HT1080 (cell line): ENCODE data around the gene PPM1H. TPM values are rescaled to one million over a fixed set of nuclear protein-coding genes. Genes with fewer than 3 reads are reported as not detected.
A peak's percentile ranks its signal among the peaks of the same experiment; 100 is the strongest.
"Not testable (repeated sequence)": the region's sequence is repeated elsewhere in the genome, so short reads cannot be mapped to it uniquely, and the experiment has no call there.

Experiments used
- DNase-seq: peaks from one replicate; pipeline ENCODE4 v3.0.0-alpha.2; 2015; ENCODE audit warnings: low read depth
- total RNA-seq: library from RNA; depleted of rRNA; stranded (reverse); fragments of >200 nt; shearing (Covaris generic); gene quantifications from 2 replicates; pipeline ENCODE4 v1.2.3, GENCODE V29; 2014

Gene PPM1H
- total RNA-seq, 1 experiment from 2014 or later, result 3.0 TPM

DNA sequence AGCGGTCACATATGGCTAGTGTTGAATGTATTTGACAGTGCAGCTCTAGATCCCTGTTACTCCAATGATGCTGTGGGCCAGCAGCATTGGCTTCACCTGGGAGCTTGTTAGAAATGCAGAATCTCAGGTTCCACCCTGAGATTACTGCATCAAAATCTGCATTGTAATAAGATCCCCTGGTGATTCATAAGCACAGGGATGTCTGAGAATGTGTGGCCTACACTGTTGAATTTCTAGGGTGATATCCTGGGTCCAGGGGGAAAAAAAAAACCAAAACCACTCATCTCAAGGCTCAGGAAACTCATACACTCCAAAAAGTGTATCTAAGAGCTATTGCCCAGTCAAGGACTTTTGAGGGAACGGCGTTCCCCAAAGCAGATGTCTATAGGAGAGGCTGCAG lies 196.8 kb downstream of the PPM1H start:
- peak; percentile 77 for DNase-seq

DNA sequence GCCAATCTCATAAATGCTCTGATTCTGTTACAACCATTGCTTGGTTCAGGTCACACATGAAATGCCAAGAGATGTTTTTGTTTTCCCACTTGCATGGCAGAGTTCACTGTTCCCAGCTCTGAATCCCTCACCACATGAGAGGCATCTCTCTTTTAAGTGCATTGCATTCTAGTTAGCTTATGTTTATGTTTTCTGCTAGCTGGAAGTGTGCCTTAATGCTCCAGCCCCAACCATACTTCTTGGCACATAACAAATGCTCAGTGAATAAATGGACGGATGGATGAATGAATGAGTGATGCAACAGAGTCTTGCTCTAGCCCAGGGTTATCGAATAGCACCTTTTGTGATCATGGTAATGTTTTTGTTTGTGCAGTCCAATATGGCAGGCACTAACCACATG lies 197.3 kb downstream of the PPM1H start:
- DNase-seq, result no peak

DNA sequence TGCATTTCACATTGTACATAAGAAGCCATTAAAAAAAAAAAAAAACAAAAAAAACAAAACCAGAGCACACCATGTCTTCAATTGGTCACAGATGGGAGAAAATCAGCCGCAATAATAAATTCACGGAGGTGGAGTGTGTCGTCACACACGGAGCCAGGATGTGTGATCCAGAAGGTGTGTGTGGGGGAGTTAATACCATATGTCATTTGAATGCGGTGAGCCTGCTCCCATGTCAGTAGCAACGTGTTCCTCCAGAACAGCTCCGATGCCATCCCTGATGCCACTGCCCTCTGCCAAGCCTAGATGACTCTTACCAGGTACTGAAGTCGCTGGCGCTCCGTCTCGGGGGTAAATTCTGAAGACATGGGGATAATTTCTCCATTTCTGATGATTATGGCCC lies 197.8 kb downstream of the PPM1H start:
- DNase-seq, result no peak

DNA sequence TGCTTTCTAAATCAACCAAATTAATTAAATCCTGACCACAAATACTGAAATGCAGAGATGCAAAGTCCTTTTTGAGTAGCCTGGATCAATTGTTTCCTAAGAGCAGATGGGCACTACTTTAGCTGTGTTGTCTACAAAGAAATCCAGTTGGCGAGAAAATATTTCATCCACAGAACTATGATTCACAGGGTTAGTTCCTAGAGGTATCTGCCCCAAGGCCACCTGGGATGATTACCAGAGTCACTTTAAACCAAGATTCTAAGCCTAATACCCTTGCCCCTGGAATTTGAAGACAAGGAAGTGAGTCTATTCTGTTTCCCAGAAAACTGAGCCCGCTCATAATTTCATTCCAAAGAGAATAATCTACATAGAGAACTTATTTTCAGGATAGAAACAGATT lies 198.4 kb downstream of the PPM1H start:
- DNase-seq, result peak; percentile 51

DNA sequence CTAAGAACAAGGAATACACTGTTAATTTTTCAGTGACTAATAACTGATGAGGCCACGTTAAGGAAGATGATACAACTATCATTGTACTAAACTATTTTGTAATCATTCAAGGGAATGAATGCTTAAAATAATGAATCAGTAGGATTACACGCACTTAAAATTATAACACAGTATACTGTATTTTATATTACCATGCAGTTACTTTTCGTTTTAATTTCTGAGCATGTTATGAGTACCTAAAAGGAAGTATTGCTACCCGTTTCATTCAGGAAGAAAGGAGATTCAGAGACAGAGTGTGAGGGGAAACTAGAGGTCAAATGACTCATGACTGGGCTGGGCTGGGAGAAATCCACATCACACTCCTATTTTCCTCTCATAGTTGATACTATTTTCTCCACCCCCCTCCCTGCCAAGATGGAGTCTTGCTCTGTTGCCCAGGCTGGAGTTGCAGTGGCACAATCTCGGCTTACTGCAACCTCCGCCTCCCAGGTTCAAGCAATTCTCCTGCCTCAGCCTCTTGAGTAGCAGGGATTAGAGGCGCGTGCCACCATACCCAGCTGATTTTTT lies 202.0 kb downstream of the PPM1H start:
- peak; percentile 94 for DNase-seq

DNA sequence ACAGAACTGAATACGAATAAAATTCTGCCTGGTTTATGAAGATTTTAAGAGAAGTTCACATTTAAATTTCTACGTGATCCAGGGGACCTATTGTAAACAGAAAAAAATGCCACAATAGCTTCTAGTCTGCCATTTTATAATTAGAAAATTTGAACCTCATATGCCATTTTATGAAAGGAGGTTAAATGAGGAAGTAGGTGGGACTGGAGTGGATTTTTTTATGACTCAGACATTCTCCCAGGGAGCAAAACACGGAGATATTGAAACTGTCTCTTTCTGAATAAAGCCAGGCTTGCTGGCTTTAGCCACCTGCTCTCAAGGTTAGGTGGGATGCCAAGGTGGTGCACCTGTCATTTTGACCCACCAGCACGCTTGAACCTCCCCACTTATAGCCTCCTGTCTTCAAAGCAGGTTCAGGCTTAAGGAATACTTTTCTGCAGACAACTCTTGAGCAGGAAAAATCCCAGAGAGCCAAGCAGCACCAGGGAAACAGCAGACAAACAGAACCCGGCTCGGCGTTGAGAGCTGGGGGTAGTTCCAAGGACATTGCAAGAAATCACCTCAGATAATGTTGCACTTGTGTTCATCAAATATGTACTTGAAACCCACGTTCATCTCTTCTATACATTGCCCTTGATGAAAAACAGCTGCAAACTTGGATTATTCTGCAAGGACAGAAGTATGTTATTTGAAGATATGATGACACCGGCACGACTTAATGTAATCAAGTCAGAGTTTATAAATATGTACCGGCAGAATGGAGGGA lies 203.7 kb downstream of the PPM1H start:
- DNase-seq, result peak; percentile 80

DNA sequence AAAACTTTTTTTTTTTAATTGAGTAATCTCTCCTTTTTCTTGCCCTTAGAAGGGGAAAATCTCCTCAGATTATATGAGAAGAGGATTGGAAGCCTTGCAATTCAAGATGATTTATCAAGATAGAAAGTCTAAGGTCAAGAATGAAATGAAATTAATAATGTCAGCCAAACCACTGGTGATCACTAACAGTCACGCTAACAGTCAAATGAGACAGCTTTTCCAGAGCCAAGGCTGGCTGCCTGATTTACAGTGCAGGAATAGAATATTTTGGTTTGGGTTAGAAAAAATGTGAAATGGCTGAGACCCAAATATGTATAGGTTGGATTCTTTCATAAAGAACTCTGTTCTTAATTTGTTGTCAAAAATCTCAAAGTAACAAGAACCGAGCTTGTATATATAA lies 204.3 kb downstream of the PPM1H start:
- DNase-seq, result no peak

DNA sequence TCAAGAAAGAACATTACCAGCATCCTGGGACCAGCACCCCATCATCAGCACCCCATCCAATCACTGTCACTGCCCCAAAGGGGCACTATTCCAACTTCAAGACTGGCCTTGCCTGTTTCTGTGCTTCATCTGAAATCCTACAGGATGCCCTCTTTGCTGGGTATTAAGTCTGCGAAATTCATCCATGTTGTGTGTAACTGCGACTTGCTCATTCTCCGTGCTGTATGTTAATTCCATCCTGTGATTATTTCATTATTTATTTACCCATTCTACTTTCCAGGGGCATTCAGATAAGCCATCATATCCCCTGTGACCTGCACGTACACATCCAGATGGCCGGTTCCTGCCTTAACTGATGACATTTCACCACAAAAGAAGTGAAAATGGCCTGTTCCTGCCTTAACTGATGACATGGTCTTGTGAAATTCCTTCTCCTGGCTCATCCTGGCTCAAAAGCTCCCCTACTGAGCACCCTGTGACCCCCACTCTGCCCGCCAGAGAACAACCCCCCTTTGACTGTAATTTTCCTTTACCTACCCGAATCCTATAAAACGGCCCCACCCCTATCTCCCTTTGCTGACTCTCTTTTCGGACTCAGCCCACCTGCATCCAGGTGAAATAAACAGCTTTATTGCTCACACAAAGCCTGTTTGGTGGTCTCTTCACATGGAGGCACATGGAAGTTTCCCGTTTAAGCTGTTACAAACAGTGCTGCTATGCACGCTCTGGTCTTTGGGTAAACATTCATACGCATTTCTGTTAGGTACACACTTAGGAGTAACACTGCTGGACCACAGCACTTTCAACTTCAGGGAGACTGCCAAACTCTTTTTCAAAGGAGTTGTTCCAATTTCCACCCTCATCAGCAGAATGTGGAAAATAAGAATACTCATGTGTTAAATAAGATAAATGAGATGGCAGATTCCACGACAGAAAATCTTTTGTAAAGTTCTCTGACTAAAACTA lies 205.1 kb downstream of the PPM1H start:
- not testable (repeated sequence) for DNase-seq

DNA sequence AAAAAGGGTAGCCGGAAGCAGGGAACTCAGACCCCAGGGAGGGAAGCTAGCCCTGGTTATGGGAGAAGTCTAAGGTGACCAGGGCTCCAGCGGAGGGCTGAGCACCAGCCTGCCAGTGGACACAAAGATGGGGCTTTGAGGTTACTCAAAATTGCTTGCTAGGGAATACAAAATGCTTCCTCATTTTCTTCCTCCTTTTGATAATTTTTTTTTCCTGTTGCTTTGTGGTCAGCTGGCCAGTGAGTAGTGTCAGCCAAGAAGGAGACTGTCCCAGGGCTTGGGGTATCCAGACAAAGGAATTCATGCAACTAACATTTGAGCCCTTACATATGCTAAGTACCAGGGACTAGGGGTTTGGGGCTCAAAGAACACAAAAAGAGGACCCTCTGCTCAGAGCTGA lies 206.2 kb downstream of the PPM1H start:
- no peak for DNase-seq

DNA sequence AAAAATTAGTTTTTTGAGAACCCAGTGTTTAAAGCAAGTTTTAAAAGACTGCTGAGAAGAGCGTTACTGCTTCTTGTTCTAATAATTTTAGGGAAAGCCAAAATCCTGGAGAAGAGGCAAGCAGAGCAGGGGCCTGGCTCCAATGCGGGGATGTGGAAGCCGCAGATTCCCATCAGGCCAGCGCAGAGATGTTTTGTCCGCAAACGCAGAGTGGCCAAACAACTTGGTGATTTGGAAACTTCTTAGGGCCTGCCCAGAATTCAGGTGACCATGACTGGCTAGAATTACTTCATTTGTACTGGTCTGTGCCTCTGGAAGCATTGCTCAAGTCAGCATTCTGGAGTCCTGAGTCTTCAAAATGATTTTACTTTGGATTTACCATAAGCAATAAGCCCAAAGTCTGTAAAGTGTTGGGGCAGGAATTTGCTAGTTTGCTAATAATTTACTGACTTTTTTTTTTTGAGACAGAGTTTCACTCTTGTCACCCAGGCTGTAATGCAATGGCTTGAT lies 208.4 kb downstream of the PPM1H start:
- DNase-seq, result no peak

DNA sequence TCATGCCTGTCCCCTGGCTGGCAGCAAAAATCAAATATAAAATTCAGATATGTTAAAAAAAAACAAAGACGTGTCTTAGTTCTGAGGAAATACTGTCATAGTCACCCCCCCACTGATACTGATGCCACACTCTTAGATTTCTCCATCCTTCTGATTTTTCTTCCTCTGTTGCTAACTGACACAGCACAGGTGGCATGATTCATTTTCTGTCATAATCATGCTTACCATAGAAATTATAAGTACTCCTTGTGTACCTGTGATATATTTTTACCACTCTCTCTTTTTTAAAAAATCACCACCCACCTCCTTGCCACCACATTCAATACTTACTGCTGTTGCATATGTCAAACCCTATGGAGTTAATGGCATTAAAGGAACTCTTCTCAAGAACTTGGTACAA lies 209.2 kb downstream of the PPM1H start:
- DNase-seq, result no peak

DNA sequence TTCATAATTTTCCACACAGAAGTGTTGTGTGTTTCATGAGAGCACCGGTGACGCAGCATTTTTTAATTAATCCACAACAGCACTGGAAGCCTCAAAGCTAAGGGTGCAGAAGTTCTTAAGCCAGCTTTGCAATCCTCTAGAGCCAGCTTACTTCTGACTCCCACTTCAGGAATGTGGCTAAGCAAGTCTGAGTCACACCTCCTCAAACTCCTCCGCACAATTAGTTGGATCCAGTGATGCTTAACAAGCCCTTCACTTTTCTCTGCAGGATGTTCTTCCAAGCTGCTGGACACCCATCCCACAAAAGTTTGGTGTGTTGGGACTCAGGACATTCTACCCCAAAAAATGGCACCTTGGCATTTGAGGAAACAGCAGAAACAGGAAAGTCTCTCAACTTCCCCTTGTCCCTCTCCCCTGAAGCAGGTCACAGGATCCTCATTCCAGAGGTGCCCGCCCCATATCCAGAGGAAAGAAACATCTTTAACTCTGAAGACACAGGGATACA lies 210.0 kb downstream of the PPM1H start:
- DNase-seq, result peak; percentile 99

DNA sequence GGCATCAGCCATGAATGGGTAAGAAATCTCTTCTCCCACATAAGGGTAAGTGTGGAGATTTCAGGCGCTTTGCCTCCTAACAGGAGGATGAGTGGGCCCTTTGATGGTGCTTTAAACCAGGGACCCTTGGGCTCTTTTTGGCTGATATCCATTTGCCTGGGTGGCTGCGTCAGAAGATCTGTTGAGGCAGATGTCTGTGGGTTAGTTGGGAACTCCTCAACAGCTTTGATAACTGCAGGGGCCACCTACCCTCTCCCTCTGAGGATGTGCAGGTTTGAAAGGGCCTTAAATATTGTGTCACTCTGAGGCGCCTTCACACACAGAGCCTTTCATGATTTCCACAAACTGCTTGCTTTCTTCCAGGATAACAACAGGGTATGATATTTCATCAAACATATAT lies 210.7 kb downstream of the PPM1H start:
- no peak for DNase-seq

DNA sequence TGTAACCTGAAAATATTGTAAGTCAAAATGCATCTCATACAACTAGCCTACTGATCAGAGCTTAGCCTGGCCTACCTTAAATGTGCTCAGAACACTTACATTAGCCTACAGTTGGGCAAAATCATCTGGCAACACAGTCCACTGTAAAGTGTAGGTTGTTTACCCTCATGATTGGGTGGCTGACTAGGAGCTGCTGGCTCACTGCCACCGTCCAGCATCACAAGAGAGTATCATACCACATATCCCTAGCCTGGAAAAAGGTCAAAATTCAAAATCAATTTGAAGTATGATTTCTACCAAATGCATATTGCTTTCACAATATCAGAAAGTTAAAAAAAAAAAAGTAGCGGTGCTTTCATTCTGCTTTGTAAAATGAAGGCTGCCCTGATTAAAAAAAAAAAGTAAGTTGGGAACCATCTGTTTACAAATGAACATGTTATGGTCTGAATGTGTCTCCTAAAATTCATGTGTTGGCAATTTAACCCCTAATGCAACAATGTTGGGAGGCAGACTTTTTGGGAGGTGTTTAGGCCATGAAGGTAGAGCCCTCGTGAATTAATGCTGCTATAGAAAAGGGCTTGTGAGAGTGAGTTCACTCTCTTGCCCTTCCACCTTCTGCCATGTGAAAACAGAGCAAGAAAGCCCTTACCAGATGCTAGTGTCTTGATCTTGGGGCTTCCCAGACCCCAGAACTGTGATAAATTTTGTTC lies 211.8 kb downstream of the PPM1H start:
- DNase-seq, result no peak

DNA sequence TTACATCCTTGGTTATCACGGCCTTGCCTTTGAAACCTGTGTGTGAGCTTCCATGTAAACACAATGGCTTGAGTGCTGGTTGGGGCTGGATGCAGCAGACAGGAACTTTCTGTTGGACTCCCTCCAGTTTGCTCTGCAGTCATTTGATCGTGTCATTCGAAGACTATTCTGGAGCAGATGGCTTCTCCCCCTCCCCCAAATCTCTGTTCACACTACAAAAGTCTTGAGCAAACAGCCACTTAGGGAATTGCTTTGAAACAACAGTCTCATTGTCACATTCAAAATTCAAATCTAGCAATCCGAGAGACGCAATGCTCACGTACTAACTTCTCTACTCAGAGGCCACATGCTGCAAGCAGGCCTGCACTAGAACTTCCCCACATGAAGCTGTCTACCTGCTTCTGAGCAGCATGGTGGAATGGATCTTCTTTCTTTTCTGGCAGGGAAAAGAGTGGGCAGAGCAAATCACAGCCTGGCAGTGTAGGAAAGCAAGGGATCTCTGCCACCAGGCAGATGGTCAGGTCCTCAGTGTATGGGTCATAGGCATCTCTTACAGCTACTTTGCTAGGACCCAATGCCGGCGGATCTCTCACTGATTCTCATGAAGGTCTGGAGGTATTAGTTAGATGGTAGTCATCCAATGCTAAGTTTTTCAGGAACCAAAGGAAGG lies 214.2 kb downstream of the PPM1H start:
- no peak for DNase-seq

DNA sequence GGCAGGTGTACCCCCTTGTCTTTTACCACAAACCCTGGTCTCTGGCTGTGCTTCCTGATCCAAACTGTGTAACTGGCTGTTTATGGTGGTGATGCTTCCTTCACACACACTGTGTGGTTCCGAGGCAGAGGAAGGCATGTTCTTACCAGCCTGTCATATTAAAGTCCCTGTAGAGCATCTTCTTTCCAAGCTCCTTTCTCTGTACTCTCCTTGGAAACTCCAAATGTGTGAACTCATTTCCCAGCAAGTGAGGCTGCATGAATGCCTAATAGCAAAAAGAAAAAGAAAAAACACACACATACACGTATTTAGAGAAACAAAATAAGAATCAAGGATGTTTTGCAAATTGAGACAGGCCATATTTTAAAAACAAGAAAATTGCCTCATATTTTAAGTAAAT lies 214.9 kb downstream of the PPM1H start:
- DNase-seq, result no peak

DNA sequence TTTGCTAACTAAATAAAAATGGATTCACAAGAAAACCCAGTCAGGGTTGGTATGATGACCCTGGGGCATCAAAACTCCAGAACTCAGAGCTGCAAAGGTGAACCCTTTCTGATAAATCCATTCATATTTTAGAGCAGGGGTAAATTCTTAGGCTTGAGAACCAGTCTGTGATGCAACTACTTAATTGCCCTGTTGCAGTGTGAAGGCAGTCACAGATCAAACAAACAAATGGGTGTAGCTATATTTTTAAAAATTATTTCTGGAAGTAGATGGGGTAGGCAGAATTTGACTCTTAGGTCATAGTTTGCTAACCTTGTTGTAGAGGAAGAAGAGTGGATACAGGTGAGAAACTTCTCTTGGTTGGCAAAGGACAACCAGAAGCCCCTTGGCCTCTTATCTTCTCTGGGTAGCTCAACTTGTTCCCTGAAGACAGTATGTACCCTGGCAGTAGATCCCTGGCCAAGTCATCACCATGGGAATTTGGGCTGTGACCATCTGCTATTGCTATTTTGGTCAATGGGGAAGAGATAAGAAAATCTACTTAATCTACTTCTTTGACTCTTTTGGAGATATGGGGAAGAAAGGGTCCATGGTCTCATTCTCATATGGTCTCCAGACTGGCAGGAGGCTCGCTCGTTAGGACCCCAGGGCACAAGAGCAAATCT lies 216.1 kb downstream of the PPM1H start:
- no peak for DNase-seq

DNA sequence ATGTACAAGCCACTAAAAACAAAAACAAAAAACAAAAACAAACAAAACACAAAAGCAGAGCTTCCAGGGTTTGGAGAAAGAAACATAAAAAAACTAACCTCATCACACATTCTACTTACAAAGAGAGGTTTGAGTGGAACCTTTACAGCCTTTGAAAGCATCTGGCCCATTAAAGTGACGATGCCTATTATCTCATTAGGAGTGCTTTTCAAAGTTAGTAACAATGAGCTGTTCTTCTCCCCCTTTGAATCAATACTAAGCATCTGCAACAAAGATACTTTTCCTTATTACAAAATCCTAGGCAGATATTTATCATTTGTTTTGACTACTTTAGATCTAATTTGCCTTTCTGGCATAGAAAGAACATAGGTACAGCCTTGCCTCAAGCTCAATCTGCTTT lies 217.3 kb downstream of the PPM1H start:
- no peak for DNase-seq

DNA sequence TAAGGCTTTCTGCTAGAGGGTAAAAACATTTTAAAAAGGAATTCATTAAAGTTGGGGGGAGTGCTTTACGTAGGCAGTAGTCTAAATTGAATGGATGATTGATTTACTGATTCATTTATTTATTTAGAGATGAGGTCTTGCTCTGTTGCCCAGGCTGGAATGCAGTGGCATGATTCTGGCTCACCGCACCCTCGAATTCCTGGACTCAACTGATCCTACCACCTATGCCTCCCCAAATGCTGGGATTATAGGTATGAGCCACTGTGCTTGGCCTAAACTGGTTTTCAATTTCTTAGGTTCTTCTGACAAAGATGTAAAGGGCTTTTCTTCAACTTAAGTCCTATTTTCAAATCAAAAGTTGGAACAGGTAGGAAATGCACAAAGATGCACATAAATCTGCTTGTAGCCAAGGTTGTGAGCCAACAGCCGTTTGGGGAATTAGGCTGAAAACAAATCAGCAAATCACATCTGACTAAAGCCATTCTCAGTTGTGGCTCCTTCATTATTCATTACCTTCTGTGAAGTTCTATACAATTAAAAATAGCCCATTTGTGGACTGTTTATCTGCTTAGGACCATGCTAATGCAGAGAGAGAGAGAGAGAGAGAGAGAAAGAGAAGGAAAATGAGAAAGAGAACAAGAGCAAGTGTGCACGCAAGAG lies 218.0 kb downstream of the PPM1H start:
- DNase-seq, result no peak
